ENCODE measurements around the gene BMP4. TPM values are rescaled to one million over a fixed set of nuclear protein-coding genes. Genes with fewer than 3 reads are reported as not detected.

Gene BMP4
- total RNA-seq, 2 experiments from 2014 or later, result 0.34 TPM; not detected in 1

DNA sequence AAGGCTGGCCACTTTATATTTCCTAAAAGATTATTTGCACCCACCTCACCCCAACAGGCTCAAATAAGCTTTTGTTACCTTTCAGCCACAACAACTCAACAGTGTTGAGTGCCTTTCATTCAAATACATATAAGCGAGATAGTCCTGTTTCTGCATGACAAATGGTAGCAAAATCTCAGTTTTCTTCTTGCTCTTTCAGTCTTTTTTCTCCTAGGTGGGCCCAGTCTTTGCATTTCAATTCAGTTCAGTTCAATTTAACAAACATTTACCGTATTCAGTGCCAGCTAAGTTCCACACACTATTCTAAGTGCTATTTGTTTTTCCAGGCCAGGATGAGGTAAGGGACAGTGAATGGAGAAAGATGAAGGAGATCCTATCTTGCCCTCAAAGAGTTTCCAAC lies 25.9 kb upstream of the BMP4 start:
- peaks cover 28% of the 10 kb centered on the region for H3K9me3 Mint-ChIP-seq
- no peaks in the 10 kb centered on the region for H3K27me3 Mint-ChIP-seq
- POLR2A ChIA-PET, result no interaction called here
- H3K36me3 Mint-ChIP-seq, result peaks cover 1% of the 10 kb centered on the region
- no peak for DNase-seq
- H3K27ac Mint-ChIP-seq, result no peak overlapping the region
- intact Hi-C loops (cut with micrococcal nuclease), result no loop called here
- H3K4me3 Mint-ChIP-seq, result no peak overlapping the region
- no peaks in the 10 kb centered on the region for H3K4me1 Mint-ChIP-seq (ENCODE audit: low read depth)
- CTCF ChIA-PET, result no interaction called here

DNA sequence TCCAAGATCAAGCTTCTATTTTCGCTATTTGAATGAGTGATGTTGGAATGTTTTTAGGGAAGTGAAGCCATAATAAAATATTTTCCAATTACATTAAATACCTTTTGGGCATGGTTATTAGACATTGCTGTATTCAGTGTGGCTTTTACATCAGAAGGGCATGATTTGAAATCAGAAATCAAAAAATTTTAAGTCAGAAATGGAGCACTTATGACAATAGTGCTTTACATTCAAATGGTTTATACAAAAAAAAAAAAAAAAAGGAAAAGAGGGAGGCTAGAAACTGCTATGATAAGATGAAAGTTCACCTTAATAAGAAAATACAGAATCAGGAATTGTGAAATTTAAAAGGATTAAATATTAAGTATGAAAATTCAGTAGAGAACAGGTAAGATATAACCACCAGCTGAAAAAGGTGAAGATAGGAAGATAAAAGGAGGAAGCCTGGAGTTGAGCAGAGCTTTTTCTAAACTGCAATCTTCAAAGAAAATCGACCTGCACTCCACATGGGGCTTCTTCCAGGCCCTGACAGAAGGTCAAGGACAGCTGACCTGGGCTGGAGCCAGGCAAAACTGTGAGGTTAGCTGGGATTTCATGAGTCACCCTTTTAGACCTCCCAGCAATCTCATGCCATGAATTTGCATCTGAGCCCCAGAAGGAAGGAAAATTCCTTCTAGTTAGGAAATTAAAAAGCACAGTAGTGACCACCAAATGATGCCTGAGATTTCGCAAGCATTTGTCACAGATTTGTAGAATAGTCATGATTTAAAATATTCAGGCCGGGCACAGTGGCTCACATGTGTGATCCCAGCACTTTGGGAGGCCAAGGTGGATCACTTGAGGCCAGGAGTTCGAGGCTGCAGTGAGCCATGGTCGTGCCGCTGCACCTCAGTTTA lies 23.4 kb upstream of the BMP4 start:
- H3K4me3 Mint-ChIP-seq, result no peak overlapping the region
- H3K27me3 Mint-ChIP-seq, result no peaks in the 10 kb centered on the region
- intact Hi-C loops (cut with micrococcal nuclease), result no loop called here
- H3K36me3 Mint-ChIP-seq, result no peaks in the 10 kb centered on the region
- ChIA-PET CTCF (no interaction called here), POLR2A (no interaction called here)
- H3K9me3 Mint-ChIP-seq, result peaks cover 11% of the 10 kb centered on the region
- DNase-seq, result no peak
- no peak overlapping the region for H3K27ac Mint-ChIP-seq
- no peaks in the 10 kb centered on the region for H3K4me1 Mint-ChIP-seq (ENCODE audit: low read depth)

DNA sequence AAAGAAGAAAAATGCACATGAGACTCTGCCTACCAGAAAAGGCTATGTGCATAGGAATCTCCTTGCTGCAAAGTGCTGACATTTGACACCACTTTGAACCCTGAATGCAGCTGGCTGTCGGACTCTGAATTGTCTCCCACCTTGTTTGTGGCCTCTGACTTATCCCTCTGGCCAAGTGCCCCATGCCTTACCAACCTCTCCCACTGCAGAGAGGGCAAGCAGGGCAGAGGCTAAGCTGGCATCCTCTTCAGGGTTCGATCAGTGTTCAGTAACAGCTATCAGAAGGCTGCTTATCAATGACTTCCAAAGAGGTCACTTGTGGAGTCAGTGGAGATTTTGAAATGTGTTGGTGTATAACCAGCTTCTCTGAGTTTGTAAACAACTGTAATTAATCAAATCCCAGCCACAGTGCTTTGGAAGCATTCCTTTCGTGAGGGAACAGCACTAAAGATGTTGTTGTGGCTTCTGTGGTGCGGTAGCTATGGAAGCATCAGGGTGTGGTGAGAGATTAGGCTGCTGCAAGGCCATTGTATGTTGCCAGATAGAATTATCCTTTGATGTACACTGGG lies 22.6 kb upstream of the BMP4 start:
- intact Hi-C loops (cut with micrococcal nuclease), result no loop called here
- ChIA-PET POLR2A (no interaction called here), CTCF (no interaction called here)
- H3K36me3 Mint-ChIP-seq, result no peaks in the 10 kb centered on the region
- DNase-seq, result no peak
- H3K4me3 Mint-ChIP-seq, result no peak overlapping the region
- no peak overlapping the region for H3K27ac Mint-ChIP-seq
- H3K4me1 Mint-ChIP-seq (ENCODE audit: low read depth), result no peaks in the 10 kb centered on the region
- H3K9me3 Mint-ChIP-seq, result peaks cover 3% of the 10 kb centered on the region
- peaks cover under 1% of the 10 kb centered on the region for H3K27me3 Mint-ChIP-seq

DNA sequence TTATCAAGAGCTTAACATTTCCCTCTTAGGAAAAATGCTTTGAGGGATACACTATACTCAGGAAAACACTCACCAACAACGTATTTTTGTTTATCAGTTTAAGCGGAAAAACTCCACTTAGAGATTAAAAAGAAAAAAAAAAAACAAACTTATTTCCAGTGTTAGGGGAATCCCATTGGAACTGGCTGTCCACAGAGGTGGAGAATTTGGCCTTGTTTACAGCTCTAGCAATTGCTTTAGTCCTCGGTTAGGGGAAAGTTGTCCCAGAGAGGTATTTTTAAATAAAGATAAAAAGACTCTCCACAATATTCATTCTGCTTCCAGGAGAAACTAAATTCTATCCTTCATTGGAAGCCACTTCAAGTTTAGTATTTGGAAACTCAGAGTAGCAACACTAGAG lies 21.6 kb upstream of the BMP4 start:
- Mint-ChIP-seq H3K4me3 (no peak overlapping the region), H3K27me3 (peaks cover 2% of the 10 kb centered on the region), H3K36me3 (no peaks in the 10 kb centered on the region), H3K9me3 (no peaks in the 10 kb centered on the region), H3K27ac (no peak overlapping the region), H3K4me1 (ENCODE audit: low read depth) (no peaks in the 10 kb centered on the region)
- intact Hi-C loops (cut with micrococcal nuclease), result no loop called here
- DNase-seq, result no peak
- POLR2A ChIA-PET, result no interaction called here
- CTCF ChIA-PET, result no interaction called here

DNA sequence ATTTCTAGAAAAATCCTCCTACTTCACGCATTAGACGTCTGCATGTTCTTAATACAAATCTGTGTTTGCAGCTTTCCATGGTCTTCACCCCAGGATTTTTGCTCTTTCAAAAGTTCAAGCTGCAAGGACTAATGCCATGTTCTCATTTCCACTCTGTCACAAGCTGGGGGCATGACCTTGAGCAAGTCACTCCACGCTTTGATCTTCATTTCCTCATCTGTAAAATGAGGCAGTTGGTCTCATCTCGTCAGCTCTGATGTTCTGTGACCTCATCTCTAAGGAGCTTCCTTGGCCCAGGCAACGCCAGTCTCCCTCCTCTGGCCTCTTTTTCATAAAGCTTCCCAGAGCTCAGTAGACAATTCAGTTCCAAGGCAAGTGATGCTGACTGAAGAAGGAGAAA lies 18.8 kb upstream of the BMP4 start:
- ChIA-PET CTCF (no interaction called here), POLR2A (no interaction called here)
- Mint-ChIP-seq H3K4me3 (no peak overlapping the region), H3K27ac (no peak overlapping the region), H3K27me3 (peaks cover 2% of the 10 kb centered on the region), H3K4me1 (ENCODE audit: low read depth) (no peaks in the 10 kb centered on the region), H3K9me3 (no peaks in the 10 kb centered on the region), H3K36me3 (no peaks in the 10 kb centered on the region)
- intact Hi-C loops (cut with micrococcal nuclease), result no loop called here
- no peak for DNase-seq

DNA sequence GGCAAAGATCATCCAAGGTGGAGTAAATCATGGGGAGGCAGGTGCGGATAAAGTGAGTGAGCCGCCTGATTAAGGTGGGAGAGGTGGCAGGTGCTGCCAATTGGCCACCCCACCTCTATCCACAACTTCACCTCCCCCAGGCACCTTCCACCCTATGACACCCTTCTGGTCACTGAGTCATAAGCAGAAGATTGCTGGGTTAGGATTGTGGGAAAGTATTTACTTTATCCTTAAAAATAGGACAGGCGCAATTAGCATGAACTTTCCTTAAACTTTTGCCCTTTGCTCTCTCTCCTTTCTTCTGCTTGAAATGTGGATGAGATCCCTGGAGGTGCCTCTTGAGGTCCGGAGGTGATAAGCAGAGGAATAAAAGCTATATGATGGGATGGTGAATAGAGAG lies 14.9 kb upstream of the BMP4 start:
- Mint-ChIP-seq H3K27ac (no peak overlapping the region), H3K9me3 (no peaks in the 10 kb centered on the region), H3K27me3 (peaks cover 3% of the 10 kb centered on the region), H3K36me3 (no peaks in the 10 kb centered on the region), H3K4me1 (ENCODE audit: low read depth) (no peaks in the 10 kb centered on the region), H3K4me3 (no peak overlapping the region)
- CTCF ChIA-PET, result no interaction called here
- POLR2A ChIA-PET, result no interaction called here
- intact Hi-C loops (cut with micrococcal nuclease), result no loop called here
- no peak for DNase-seq

DNA sequence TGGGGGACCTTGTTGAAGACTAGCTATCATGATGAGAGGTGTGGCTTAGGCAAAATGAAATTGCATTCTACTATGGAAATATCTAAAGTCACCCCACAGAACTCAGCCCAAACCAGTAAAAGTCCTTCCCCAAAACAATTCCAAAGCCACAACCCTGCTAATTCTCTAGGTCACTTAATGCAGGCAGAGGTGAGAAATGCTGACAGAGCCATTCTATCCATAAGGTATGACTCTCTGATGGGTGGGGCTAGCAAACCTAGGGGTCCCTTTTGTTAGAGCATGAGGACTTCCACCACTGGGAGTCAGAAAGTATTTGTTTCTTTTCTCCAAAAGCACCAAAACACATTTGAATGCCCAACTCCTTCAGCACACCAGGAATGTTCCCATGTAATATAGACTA lies 12.7 kb upstream of the BMP4 start:
- intact Hi-C loops (cut with micrococcal nuclease), result no loop called here
- Mint-ChIP-seq H3K4me3 (no peak overlapping the region), H3K4me1 (ENCODE audit: low read depth) (no peaks in the 10 kb centered on the region), H3K27me3 (peaks cover 8% of the 10 kb centered on the region), H3K9me3 (no peaks in the 10 kb centered on the region), H3K27ac (no peak overlapping the region), H3K36me3 (no peaks in the 10 kb centered on the region)
- DNase-seq, result no peak
- CTCF ChIA-PET, result no interaction called here
- POLR2A ChIA-PET, result no interaction called here

DNA sequence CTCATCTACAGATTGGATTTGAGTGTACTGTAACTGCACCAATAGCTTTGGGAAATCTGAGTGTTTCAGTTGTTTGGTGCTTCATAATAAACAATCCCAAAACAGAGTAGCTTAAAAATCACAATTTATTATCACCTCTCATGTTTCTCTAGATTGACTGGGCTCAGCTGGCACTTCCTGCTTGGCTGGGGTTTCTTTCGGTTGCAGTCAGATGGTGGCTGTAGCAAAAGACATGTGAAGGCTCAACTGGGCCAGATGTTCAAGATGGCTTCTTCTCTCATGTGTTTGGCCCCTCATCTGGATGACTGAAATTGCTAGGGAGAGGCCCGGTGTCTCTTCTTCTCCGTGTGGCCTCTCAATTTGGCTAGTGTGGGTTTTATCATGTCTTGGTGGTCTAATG lies 12.1 kb upstream of the BMP4 start:
- peaks cover 12% of the 10 kb centered on the region for H3K27me3 Mint-ChIP-seq
- peaks cover 2% of the 10 kb centered on the region for H3K4me1 Mint-ChIP-seq (ENCODE audit: low read depth)
- no peak overlapping the region for H3K27ac Mint-ChIP-seq
- ChIA-PET CTCF (interaction anchor here (0.6 kb wide), 1 partner anchor 246 kb away, joined by 6 read pairs; no protein-coding TSS in a partner anchor), POLR2A (no interaction called here)
- H3K9me3 Mint-ChIP-seq, result no peaks in the 10 kb centered on the region
- no peak overlapping the region for H3K4me3 Mint-ChIP-seq
- no peaks in the 10 kb centered on the region for H3K36me3 Mint-ChIP-seq
- DNase-seq, result no peak
- intact Hi-C loops (cut with micrococcal nuclease), result no loop called here

DNA sequence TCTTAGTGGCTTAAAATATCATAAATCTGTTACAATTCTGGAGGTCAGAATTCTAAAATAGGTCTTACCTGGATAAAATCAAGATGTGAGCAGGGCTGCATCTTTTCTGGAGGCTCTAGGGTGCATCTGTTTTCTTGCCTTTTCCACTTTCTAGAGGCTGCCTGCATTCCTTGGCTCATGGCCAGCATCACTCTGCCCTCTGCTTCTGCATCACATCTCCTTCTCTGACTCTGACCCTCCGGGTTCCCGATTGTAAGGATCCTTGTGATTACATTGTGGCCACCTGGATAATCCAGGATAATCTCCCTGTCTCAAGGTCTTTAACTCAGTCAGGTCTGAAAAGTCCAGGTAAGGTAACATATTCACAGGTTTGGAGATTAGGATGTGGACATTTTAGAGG lies 11.0 kb upstream of the BMP4 start:
- H3K27me3 Mint-ChIP-seq, result peaks cover 23% of the 10 kb centered on the region
- no peak overlapping the region for H3K4me3 Mint-ChIP-seq
- H3K9me3 Mint-ChIP-seq, result no peaks in the 10 kb centered on the region
- no peaks in the 10 kb centered on the region for H3K36me3 Mint-ChIP-seq
- DNase-seq, result no peak
- H3K4me1 Mint-ChIP-seq (ENCODE audit: low read depth), result peaks cover 9% of the 10 kb centered on the region
- ChIA-PET CTCF (no interaction called here), POLR2A (no interaction called here)
- intact Hi-C loops (cut with micrococcal nuclease), result no loop called here
- no peak overlapping the region for H3K27ac Mint-ChIP-seq

DNA sequence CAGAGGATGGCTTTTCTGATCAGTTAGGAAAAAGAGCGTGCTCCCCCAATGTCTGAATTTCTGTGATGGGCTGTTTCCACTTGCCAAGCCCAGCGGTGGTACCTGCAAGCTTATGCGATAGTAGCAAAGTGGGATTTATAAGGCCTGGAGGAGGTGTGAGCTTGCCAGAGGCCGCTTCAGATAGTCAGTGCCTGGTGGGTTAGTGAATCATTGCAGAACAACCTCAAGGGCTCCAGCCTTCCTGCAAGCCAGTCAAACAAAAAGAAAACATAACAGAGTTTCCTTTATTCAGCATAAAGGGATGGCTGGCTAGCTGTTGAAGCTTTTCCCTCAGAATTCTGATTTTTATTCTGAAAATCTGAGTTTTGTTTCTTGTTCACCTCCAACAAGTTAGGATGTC lies 7.6 kb upstream of the BMP4 start:
- POLR2A ChIA-PET, result interaction anchor here (0.7 kb wide), 1 partner anchor 330 kb away, joined by 3 read pairs; no protein-coding TSS in a partner anchor
- CTCF ChIA-PET, result no interaction called here
- H3K4me1 Mint-ChIP-seq (ENCODE audit: low read depth), result peaks cover 9% of the 10 kb centered on the region
- H3K9me3 Mint-ChIP-seq, result no peaks in the 10 kb centered on the region
- H3K27me3 Mint-ChIP-seq, result peaks cover 40% of the 10 kb centered on the region
- intact Hi-C loops (cut with micrococcal nuclease), result no loop called here
- no peak overlapping the region for H3K4me3 Mint-ChIP-seq
- DNase-seq, result no peak
- H3K36me3 Mint-ChIP-seq, result no peaks in the 10 kb centered on the region
- H3K27ac Mint-ChIP-seq, result no peak overlapping the region

DNA sequence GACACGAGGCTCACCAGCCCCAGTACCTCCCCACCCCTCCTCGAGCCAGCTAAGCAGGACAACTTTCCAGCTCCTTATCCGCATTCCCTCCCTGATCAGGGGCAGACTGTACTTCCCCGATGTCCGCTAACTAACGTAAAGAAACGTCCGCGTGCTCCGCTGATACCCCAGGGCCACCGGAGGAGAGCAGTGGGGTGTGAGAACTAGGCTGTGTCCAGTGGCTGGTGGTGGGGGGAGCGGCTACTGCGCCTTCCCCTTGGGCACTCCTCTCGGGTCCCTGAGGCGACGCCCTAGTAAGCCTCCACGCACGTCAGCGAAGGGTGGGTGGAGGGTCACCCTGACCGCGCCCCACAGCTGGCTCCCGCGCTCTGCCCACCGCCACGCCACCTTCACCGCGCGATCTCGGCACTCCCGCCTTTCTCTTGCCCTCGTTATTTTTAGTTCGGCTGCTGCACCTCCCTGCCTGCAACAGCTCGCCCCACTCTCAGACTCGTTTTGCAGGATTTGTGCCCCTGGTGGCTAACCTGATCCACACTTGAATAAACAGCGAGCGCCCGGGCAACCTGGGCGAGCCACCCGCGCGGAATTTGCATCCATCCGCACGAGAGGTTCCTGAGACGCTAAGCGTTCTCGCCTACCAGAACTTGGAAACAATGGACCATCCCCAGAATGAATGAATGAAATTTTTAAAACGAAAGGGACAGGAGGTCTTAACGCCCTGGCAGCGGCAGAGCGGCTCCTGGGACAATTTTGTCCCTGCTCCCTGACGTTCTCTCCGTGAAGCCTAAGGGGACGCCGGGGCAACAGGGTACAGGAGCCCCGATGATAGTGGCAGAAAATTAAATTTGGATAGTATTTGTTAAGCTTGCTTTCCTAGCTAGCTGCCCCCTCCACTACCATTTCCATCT lies 6.9 kb upstream of the BMP4 start:
- Mint-ChIP-seq H3K9me3 (no peaks in the 10 kb centered on the region), H3K4me1 (ENCODE audit: low read depth) (peaks cover 9% of the 10 kb centered on the region), H3K36me3 (no peaks in the 10 kb centered on the region), H3K27me3 (peaks cover 40% of the 10 kb centered on the region), H3K27ac (no peak overlapping the region), H3K4me3 (peak overlapping the region; percentile 17)
- ChIA-PET POLR2A (no interaction called here), CTCF (interaction anchor here (0.7 to 1.1 kb wide), 2 partner anchors 13 to 17 kb away, joined by 3 to 4 read pairs; no protein-coding TSS in a partner anchor)
- peak; percentile 20 for DNase-seq
- intact Hi-C loops (cut with micrococcal nuclease), result no loop called here

DNA sequence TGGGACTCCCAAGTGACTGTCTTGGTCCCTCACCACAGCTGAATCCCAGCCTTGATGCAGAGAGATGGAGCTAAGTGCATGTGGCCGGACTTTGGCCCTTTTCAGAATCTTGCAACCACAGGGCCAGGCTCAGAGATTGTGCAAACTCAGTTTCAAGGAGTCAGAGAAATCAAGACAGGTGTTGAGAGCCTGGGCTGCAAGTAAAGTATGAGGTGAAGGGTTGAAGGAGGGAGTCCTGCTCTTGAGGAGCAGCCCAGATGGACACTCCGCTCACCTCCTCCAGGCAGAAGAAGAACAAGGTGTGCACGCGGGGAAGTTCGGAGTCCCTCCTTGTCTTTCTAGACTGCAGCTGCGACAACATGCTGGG lies 6.3 kb upstream of the BMP4 start:
- H3K4me1 Mint-ChIP-seq (ENCODE audit: low read depth), result peaks cover 9% of the 10 kb centered on the region
- no peak overlapping the region for H3K4me3 Mint-ChIP-seq
- intact Hi-C loops (cut with micrococcal nuclease), result no loop called here
- ChIA-PET POLR2A (no interaction called here), CTCF (interaction anchor here (0.7 to 1.1 kb wide), 2 partner anchors 12 to 17 kb away, joined by 3 to 4 read pairs; no protein-coding TSS in a partner anchor)
- peaks cover 40% of the 10 kb centered on the region for H3K27me3 Mint-ChIP-seq
- H3K27ac Mint-ChIP-seq, result no peak overlapping the region
- H3K9me3 Mint-ChIP-seq, result no peaks in the 10 kb centered on the region
- DNase-seq, result no peak
- no peaks in the 10 kb centered on the region for H3K36me3 Mint-ChIP-seq
